ENCODE data around the gene RTF1.
"Not testable (repeated sequence)": the region's sequence is repeated elsewhere in the genome, so short reads cannot be mapped to it uniquely, and the experiment has no call there.

Gene RTF1

DNA sequence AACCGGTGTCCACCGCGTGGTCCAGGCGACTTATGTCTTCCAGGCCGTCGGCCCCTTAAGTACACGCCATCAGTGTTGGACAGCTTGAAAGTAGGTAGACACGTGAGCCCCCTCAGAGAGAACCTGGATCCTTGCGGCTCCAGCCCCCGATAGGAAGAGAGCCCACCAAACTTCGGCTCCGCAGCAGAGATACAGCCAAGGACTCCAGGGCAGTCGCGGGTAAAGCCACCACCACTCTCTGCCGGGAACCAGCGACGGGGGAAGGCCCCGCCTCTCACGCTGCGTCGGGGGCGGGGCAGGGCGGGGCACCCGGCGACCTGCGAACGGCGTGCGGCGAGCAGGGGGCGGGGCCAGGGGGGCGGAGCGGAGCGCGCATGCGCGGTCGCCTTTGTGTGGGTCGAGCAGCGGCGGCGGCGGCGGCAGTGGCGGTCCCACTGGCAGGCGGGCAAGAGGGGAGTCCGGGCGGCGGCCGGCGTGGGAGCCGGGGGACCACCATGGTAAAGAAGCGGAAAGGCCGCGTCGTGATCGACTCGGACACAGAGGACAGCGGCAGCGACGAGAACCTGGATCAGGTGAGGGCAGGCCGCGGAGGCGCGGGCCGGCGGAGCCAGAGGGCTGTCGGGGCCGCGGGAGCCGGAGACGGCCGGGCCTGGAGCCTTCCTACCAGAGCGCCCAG is at the start of gene RTF1:
TSS of gene RTF1 (plus strand) at position 354 of the 676 bp plus-strand sequence. CDS start at position 375, 21 bp downstream.
- DNase-seq (ENCODE audit: low read depth, low spot score) = no peak

DNA sequence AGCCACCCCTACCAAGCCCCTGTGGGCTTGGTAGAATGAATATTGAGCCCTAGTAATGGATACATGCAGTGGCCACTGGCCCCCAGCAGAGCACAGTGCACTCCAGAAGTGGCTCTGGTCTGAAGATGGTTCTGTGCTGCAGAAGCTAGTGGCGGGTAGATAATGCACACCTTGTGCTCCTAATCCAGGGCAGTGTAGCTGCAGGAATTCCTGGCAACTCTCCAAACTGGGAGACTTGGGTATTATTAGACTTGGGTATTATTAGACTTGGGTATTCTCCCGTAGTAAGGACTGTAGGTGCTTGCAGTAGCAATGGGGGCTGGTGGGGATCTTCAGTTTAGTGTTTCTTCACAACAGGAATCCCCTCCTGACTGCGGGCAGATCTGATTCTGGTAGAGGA is 49.5 kb upstream of the RTF1 start:
- DNase-seq (ENCODE audit: low read depth, low spot score) = no peak

DNA sequence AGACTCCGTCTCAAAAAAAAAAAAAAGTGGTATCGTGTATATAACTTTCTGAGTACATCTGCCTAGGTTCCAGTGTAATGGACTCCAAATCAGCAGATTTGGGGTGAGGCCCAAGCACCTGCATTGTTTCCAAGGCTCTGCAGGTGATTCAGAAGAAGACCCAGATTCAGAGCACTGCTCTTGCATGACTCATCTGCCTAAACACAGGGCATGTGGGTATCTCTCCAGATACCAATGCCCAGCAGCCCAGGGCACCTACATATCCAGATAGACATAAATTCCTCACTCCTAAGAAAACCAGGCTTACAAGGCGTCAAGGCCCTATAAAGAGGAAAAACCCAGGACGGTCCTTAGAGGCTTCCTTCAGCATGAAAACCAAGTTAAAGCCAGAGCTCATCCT is 38.9 kb upstream of the RTF1 start:
- DNase-seq (ENCODE audit: low read depth, low spot score) = no peak

DNA sequence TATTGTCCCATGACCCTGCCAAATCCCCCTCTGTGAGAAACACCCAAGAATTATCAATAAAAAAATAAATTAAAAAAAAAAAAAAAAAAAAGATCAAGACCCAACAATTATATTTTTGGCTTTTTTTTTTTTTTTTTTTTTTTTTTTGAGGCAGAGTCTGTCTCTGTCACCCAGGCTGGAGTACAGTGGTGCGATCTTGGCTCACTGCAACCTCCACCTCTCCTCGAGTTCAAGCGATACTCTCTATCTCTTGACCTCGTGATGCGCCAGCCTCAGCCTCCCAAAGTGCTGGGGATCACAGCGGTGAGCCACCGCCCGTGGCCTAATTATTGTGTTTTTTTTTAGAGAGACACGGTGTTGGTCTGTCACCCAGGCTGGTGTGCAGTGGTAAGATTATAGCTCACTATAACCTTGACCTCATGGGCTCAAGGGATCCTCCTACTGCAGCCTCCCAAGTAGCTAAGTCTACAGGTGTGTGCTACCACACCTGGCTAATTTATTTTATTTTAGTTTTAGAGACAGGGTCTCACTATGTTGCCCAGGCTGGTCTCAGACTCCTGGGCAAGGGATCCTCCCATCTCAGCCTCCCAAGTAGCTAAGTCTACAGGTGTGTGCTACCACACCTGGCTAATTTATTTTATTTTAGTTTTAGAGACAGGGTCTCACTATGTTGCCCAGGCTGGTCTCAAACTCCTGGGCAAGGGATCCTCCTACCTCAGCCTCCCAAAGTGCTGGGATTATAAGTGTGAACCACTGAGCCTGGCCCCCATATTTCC is 32.7 kb upstream of the RTF1 start:
- DNase-seq (ENCODE audit: low read depth, low spot score) = not testable (repeated sequence)

GRCh38 chr15:41387646-41388045 is 29.2 kb upstream of the RTF1 start:
- no peak for DNase-seq (ENCODE audit: low read depth, low spot score)

DNA sequence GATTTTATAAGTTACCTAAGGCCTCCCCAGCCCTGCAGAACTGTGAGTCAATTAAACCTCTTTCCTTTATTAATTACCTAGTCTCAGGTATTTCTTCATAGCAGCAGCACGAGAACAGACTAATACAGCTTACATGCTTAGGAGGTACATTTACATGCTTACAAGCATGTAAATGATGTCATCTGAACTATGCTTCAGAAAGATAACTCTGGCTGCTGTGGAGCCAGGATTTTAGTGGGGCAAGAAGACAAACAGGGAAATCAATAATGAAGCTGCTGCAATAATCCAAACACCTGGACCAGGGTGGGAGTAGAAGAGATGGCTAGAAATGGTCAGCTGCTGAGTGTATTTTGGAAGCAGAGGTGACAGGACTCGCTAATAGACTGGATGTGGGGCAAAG is 24.2 kb upstream of the RTF1 start:
- DNase-seq (ENCODE audit: low read depth, low spot score) = no peak

DNA sequence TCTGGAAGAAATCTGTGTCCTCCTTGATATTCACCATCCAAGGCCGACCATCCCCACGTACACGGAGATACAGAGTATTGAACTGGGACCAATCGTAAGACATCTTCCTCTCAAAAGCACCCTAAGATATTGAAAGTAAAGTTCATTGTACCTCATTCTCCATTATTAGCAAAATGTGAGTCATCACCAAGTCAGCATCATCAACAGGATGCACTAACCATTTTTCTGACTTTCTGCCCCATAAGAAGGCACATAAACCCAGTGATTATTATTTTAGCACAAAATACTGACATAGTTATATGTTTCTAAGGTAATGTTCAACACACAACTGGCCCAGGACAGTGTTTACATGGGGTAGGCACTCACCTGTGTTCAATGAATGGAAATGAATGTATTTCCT is 22.0 kb upstream of the RTF1 start:
- DNase-seq (ENCODE audit: low read depth, low spot score) = no peak

DNA sequence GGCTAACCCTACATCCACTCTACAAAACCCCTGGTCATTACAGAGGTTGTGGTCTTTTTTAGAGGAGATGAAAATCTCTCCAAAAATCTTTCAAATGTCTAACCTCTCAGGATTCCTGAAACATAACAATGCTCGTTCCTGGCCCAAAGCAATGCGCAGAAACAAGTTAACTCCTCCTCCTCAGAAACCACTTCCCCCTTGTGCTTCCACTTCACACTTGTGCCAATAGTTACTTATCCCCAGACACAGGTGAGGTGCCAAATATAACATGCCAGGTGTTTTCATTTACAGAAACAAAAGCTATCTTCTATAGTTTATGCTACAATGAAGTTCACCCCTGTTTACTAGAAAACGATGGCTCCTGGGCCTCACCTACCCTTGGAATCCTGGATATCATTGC is 20.8 kb upstream of the RTF1 start:
- DNase-seq (ENCODE audit: low read depth, low spot score) = no peak

DNA sequence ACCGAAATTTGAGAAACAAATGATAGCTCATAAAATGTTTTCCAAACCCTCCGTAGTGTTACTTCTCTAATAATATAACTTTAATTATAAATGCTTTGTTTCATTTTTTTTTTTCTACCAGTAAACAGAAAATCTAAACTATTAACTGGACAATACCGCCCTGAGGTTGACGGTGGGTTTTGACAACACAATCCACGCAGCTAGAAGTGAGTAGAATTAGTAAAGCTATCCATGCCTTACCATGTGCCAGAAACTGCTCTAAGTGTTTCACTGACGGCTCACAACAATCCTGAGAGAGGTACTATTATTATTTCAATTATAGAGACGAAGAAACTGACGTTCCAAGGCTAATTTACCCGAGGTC is 15.0 kb upstream of the RTF1 start:
- DNase-seq (ENCODE audit: low read depth, low spot score) = no peak

- no peak for DNase-seq (ENCODE audit: low read depth, low spot score)
These were observed 9.6 kb upstream of the RTF1 start for GRCh38 chr15:41407341-41407740.

GRCh38 chr15:41408234-41408641 is 8.7 kb upstream of the RTF1 start:
- DNase-seq (ENCODE audit: low read depth, low spot score) = no peak

- no peak for DNase-seq (ENCODE audit: low read depth, low spot score)
These were observed 5.9 kb upstream of the RTF1 start for GRCh38 chr15:41411031-41411430.

GRCh38 chr15:41411441-41411840 is 5.5 kb upstream of the RTF1 start:
- no peak for DNase-seq (ENCODE audit: low read depth, low spot score)

DNA sequence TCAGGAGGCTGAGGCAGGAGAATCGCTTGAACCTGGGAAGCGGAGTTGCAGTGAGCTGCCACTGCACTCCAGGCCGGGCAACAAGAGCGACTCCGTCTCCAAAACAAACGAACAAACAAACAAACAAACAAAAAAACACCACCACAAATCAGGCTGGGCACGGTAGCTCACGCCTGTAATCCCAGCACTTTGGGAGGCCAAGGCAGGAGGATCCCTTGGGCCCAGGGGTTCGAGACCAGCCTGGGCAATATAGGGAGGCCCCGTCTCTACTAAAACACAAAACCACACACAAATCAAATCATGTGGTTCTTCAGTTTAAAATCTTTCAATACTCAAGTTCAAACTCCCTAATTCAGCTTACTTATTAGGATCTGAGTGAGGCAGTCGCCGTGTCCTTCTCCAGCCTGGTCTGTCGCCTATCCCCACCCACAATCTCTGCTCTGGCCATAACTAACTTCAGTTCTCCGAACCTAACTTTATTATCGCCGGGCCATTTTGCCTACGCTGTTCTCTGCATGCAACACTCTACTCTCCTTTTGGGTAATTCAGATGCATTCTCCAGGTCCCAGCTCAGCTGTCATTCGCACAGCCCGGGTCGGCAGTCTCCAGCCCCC is 660 bp upstream of the RTF1 start:
- no peak for DNase-seq (ENCODE audit: low read depth, low spot score)

- no peak for DNase-seq (ENCODE audit: low read depth, low spot score)
These were observed 712 bp downstream of the RTF1 start for GRCh38 chr15:41417418-41418195.

GRCh38 chr15:41423979-41424659 is 7.2 kb downstream of the RTF1 start:
- DNase-seq (ENCODE audit: low read depth, low spot score) = no peak

- no peak for DNase-seq (ENCODE audit: low read depth, low spot score)
These were observed 7.9 kb downstream of the RTF1 start for GRCh38 chr15:41424809-41425208.

DNA sequence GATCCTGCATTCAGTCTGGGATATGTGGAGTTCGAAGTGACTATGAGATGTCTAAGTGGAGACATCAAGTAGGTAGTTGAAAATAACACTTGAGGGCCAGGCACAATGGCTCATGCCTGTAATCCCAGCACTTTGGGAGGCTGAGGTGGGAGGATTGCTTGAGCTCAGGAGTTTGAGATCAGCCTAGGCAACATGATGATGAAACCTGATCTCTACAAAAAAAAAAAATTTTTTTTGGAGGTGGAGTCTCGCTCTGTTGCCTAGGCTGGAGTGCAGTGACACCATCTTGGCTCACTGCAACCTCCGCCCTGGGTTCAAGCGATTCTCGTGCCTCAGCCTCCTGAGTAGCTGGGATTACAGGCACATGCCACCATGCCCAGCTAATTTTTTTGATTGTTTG is 9.0 kb downstream of the RTF1 start:
- DNase-seq (ENCODE audit: low read depth, low spot score) = not testable (repeated sequence)

- DNase-seq (ENCODE audit: low read depth, low spot score) = no peak
These were observed 12.4 kb downstream of the RTF1 start for GRCh38 chr15:41429003-41429890.

DNA sequence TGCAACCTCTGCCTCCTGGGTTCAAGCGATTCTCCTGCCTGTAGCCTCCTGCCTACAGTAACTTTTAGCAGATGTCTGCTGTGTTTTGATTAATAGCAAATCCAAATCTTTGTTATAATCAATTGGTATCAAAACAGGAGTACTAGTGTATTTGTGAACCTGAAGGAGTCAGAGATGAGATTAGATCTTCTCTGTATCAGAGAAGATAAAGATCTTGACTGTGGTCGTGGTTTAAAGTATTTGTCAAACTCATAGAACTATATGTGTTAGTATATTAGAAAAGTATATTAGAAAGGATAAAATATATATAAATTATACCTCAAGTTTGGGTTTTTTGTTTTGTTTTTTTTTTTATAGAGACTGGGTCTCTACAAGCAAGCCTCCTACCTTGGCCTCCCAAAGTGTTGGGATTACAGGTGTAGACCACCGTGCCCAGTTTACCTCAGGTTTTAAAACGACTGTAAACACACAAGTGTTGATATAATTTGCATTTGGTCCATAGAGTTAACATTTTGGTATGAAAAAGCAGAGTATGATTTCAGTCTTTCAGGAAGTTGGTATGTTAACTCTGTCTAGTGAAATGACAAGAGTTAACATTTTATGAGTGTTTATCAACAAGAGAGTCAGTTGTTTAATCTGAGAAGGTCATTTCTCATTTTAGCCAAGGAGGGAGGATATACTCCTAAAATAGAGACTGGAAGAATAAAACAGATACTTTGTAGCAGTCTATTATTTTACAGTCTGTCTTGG is 18.3 kb downstream of the RTF1 start:
- DNase-seq (ENCODE audit: low read depth, low spot score) = no peak

Data from iPS DF 19.7 (cell line).